OCI-LY1 (cell line): ENCODE measurements around the gene FADS2.

Source experiments
- H2AFZ ChIP-seq: fragments of 200-600 bp; sonication (generic), shearing (Covaris generic); 2 replicates; pipeline ENCODE4 v1.6.0; 2014; ENCODE audit warnings: antibody characterized with exemption, mild to moderate bottlenecking, low read length
- H3F3A ChIP-seq: fragments of 200-600 bp; sonication (generic), shearing (Covaris generic); 2 replicates; pipeline ENCODE4 v1.6.0; 2014; ENCODE audit warnings: mild to moderate bottlenecking, antibody characterized with exemption, low read length, moderate library complexity; ENCODE audit not compliant: insufficient read depth
- H3K27ac ChIP-seq: fragments of 200-600 bp; sonication (generic); 2 replicates; pipeline ENCODE4 v1.5.1; 2014; ENCODE audit warnings: low read length, mixed run types, mild to moderate bottlenecking, low read depth; ENCODE audit not compliant: poor library complexity, severe bottlenecking
- H3K27me3 ChIP-seq: fragments of 200-600 bp; sonication (generic); 2 replicates; pipeline ENCODE4 v1.6.0; 2014; ENCODE audit warnings: antibody characterized with exemption, mild to moderate bottlenecking, low read length, moderate library complexity; ENCODE audit not compliant: insufficient read depth
- H3K36me3 ChIP-seq: fragments of 200-600 bp; sonication (generic); 2 replicates; pipeline ENCODE4 v1.6.1; 2014; ENCODE audit warnings: mild to moderate bottlenecking, antibody characterized with exemption, low read length, moderate library complexity, mixed read lengths; ENCODE audit not compliant: insufficient read depth
- H3K4me1 ChIP-seq: fragments of 200-600 bp; sonication (generic); 2 replicates; pipeline ENCODE4 v1.5.1; 2014; ENCODE audit warnings: mild to moderate bottlenecking, low read length, moderate library complexity; ENCODE audit not compliant: insufficient read depth, severe bottlenecking
- H3K4me2 ChIP-seq: fragments of 200-600 bp; sonication (generic), shearing (Covaris generic); 2 replicates; pipeline ENCODE4 v1.6.1; 2014; ENCODE audit warnings: low read length
- H3K4me3 ChIP-seq: fragments of 200-600 bp; sonication (generic); 2 replicates; pipeline ENCODE4 v1.5.1; 2014; ENCODE audit warnings: low read length, low read depth, mild to moderate bottlenecking, mixed read lengths; ENCODE audit not compliant: poor library complexity, severe bottlenecking
- H3K79me2 ChIP-seq: fragments of 200-600 bp; shearing (Covaris generic); 2 replicates; pipeline ENCODE4 v1.6.1; 2016; ENCODE audit warnings: mixed run types, low read length, mixed read lengths; ENCODE audit not compliant: insufficient read depth
- H3K9ac ChIP-seq: fragments of 200-600 bp; sonication (generic), shearing (Covaris generic); 2 replicates; pipeline ENCODE4 v1.6.1; 2014; ENCODE audit warnings: mild to moderate bottlenecking, low read length, mixed read lengths
- H3K9me2 ChIP-seq: fragments of 200-600 bp; sonication (generic), shearing (Covaris generic); 2 replicates; pipeline ENCODE4 v1.6.1; 2014; ENCODE audit warnings: low read depth, mild to moderate bottlenecking, low read length, mixed read lengths
- H3K9me3 ChIP-seq: fragments of 200-600 bp; shearing (Covaris generic); 2 replicates; pipeline ENCODE4 v1.6.1; 2014; ENCODE audit warnings: low read length, mixed read lengths
- H4K20me1 ChIP-seq: fragments of 200-600 bp; sonication (generic), shearing (Covaris generic); 2 replicates; pipeline ENCODE4 v1.6.0; 2016; ENCODE audit warnings: mild to moderate bottlenecking, low read length; ENCODE audit not compliant: insufficient read depth
- EZH2 ChIP-seq: fragments of 200-600 bp; sonication (generic), shearing (Covaris generic); IDR thresholded peaks from 2 replicates; pipeline ENCODE4 v1.8.0; 2017; ENCODE audit warnings: borderline replicate concordance, mixed run types, mild to moderate bottlenecking, antibody characterized with exemption, low read length, moderate library complexity, mixed read lengths
- TF ChIP-seq, protein P1 (sequence below): fragments of 200-600 bp; sonication (generic), shearing (Covaris generic); IDR thresholded peaks from 2 replicates; pipeline ENCODE4 v1.5.1; 2017; ENCODE audit warnings: mild to moderate bottlenecking, antibody characterized with exemption, low read length, moderate library complexity, mixed read lengths

The FADS2 gene

DNA sequence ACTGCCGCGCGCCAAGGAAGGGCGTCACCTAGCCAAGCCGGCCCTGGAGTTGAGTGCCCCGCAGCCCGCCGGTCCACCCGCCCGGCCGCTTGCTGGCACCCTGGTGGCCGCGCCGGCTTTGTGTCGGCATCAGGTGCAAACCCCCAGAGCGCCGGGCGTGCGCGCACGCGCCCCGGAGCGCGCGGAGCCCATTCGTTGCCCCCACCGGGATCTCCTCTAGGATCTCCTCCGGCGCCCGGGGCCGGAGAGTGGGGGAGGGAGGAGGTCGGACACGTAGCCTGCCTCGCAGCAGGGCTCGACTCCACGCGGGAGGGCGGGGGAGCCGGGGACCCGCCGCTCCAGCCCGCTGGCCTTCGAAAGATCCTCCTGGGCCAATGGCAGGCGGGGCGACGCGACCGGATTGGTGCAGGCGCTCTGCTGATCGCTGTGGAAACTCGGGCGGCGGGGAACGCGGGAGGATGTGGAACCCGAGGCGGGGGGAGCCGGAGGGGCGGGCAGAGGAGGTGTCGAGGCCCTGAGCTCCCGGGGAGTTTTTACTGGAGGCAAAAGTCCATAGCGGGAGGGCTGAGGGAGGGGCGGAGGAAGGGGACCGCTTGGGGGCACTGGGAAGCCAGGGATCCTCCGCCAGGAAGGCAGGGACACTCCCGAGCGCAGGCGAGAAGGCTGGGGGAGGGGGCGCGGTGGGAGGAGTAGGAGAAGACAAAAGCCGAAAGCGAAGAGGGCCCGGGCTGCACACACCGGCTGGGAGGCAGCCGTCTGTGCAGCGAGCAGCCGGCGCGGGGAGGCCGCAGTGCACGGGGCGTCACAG is at the start of gene FADS2:
FADS2 (plus strand) TSS at position 730 of the 808 bp plus-strand sequence. CDS start 91 bp downstream, outside the sequence.
- peak within 1 kb of the TSS; percentile 80 for H3K9ac ChIP-seq
- H3K9me2 ChIP-seq: no peaks in the 10 kb centered on the region
- peaks cover 7% of the 10 kb centered on the region; the same call in 1 of the 2 replicates for H3K36me3 ChIP-seq
- no peak for TF ChIP-seq EZH2
- TF ChIP-seq, protein P1, sequence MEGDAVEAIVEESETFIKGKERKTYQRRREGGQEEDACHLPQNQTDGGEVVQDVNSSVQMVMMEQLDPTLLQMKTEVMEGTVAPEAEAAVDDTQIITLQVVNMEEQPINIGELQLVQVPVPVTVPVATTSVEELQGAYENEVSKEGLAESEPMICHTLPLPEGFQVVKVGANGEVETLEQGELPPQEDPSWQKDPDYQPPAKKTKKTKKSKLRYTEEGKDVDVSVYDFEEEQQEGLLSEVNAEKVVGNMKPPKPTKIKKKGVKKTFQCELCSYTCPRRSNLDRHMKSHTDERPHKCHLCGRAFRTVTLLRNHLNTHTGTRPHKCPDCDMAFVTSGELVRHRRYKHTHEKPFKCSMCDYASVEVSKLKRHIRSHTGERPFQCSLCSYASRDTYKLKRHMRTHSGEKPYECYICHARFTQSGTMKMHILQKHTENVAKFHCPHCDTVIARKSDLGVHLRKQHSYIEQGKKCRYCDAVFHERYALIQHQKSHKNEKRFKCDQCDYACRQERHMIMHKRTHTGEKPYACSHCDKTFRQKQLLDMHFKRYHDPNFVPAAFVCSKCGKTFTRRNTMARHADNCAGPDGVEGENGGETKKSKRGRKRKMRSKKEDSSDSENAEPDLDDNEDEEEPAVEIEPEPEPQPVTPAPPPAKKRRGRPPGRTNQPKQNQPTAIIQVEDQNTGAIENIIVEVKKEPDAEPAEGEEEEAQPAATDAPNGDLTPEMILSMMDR: no peak
- H3K27ac ChIP-seq: peak within 1 kb of the TSS; percentile 96
- H4K20me1 ChIP-seq: no peaks in the 10 kb centered on the region
- peak within 1 kb of the TSS; percentile 71 for H3K4me2 ChIP-seq
- H3K79me2 ChIP-seq: peaks cover 10% of the 10 kb centered on the region; the same call in 1 of the 2 replicates
- H3K9me3 ChIP-seq: no peaks in the 10 kb centered on the region
- no peaks in the 10 kb centered on the region for H3F3A ChIP-seq
- H3K27me3 ChIP-seq: no peaks in the 10 kb centered on the region
- peak within 1 kb of the TSS; percentile 72 for H3K4me3 ChIP-seq
- peaks cover 51% of the 10 kb centered on the region for H3K4me1 ChIP-seq
- no peak within 1 kb of the TSS for H2AFZ ChIP-seq

- no peak overlapping the region for H3K4me2 ChIP-seq
- no peaks in the 10 kb centered on the region; the same call in 1 of the 2 replicates for H3K27me3 ChIP-seq
- H4K20me1 ChIP-seq: no peaks in the 10 kb centered on the region
Measured at GRCh38 chr11:61778357-61778886, 49.7 kb upstream of the FADS2 start.

DNA sequence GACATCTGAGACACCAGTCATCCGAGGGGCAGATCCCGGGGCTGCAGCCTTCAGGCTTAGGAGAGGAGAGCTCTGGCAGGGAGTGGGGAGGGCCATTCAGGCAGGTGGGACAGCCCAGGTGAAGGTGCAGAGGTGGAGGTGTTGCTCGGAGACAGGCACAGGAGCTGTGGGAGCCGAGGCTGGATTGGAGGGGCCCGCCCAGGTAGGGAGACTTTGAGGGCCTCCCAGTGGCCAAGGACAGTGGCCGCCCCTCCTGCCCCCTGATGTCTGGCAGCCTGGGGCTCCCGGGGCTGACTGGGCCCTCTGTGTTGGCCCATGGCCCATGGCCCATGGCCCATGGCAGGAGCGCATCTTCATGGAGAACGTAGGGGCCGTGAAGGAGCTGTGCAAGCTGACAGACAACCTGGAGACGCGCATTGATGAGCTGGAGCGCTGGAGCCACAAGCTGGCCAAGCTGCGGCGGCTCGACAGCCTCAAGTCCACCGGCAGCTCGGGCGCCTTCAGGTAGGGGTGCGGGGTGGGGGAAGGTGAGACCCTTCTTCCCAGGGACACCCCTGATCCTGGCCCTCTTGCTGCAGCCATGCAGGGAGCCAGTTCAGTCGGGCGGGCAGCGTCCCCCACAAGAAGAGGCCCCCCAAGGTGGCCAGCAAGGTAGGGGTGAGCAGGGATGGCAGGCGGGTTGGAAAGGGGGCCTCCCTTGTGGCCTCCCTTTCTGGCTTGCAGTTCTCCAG is 49.0 kb upstream of the FADS2 start:
- H3K27ac ChIP-seq: no peak overlapping the region
- H3K4me2 ChIP-seq: no peak overlapping the region
- H3K36me3 ChIP-seq: no peaks in the 10 kb centered on the region
- H3K27me3 ChIP-seq: no peaks in the 10 kb centered on the region; the same call in 1 of the 2 replicates
- H3K9me3 ChIP-seq: no peaks in the 10 kb centered on the region
- no peak overlapping the region for H3K4me3 ChIP-seq
- no peak overlapping the region for H2AFZ ChIP-seq
- no peaks in the 10 kb centered on the region for H3F3A ChIP-seq
- H3K4me1 ChIP-seq: peaks cover 4% of the 10 kb centered on the region
- no peaks in the 10 kb centered on the region for H3K9me2 ChIP-seq
- no peak overlapping the region for H3K9ac ChIP-seq
- no peaks in the 10 kb centered on the region for H3K79me2 ChIP-seq
- no peaks in the 10 kb centered on the region for H4K20me1 ChIP-seq
- TF ChIP-seq, protein P1: no peak
- TF ChIP-seq EZH2: no peak

More at GRCh38 chr11:61778357-61778886, 49.7 kb upstream of the FADS2 start:
- Histone ChIP-seq H3K36me3 (no peaks in the 10 kb centered on the region), H3K4me3 (no peak overlapping the region), H3K27ac (no peak overlapping the region), H3K9me2 (no peaks in the 10 kb centered on the region), H3K79me2 (no peaks in the 10 kb centered on the region), H3F3A (no peaks in the 10 kb centered on the region), H3K9me3 (no peaks in the 10 kb centered on the region), H2AFZ (no peak overlapping the region), H3K9ac (no peak overlapping the region), H3K4me1 (peaks cover 4% of the 10 kb centered on the region)
- TF ChIP-seq, protein P1: no peak
- no peak for TF ChIP-seq EZH2
